GM12873 (cell line): ENCODE measurements around the gene NRP1.

Source experiments
- CTCF ChIP-seq: IDR thresholded peaks from 2 replicates; pipeline ENCODE4 v1.5.1; 2012; ENCODE audit warnings: low read depth, mild to moderate bottlenecking, moderate library complexity, low read length, control low read depth; ENCODE audit not compliant: insufficient read depth; ENCODE audit errors: missing control alignments

The NRP1 gene

GRCh38 chr10:33216661-33217427 is 117.6 kb downstream of the NRP1 start:
- TF ChIP-seq CTCF: no peak

GRCh38 chr10:33215635-33216034 is 118.8 kb downstream of the NRP1 start:
- TF ChIP-seq CTCF: no peak

- no peak for TF ChIP-seq CTCF
Observed at GRCh38 chr10:33215154-33215553, 119.3 kb downstream of the NRP1 start.

- TF ChIP-seq CTCF: no peak
Observed at GRCh38 chr10:33214174-33214573, 120.3 kb downstream of the NRP1 start.

- TF ChIP-seq CTCF: no peak
Observed at GRCh38 chr10:33212061-33212748, 122.3 kb downstream of the NRP1 start.

GRCh38 chr10:33211106-33211878 is 123.2 kb downstream of the NRP1 start:
- TF ChIP-seq CTCF: no peak

GRCh38 chr10:33209802-33210201 is 124.7 kb downstream of the NRP1 start:
- TF ChIP-seq CTCF: no peak
